HFFc6 (cell line): ENCODE data around the gene ABL2. TPM values are rescaled to one million over a fixed set of nuclear protein-coding genes. Genes with fewer than 3 reads are reported as not detected.
"Not testable (repeated sequence)": the region's sequence is repeated elsewhere in the genome, so short reads cannot be mapped to it uniquely, and the experiment has no call there.

Experiments used
- DNase-seq: peaks from one replicate; pipeline ENCODE4 v3.0.0-alpha.2; 2018
- H3K27ac Mint-ChIP-seq: 2 replicates; pipeline ENCODE4 v1.8.0; 2020; ENCODE audit warnings: mild to moderate bottlenecking, mixed read lengths
- H3K27me3 Mint-ChIP-seq: 2 replicates; pipeline ENCODE4 v1.8.0; 2021; ENCODE audit warnings: mild to moderate bottlenecking, moderate library complexity, mixed read lengths; ENCODE audit not compliant: insufficient read depth
- H3K36me3 Mint-ChIP-seq: 2 replicates; pipeline ENCODE4 v1.8.0; 2021; ENCODE audit warnings: low read depth, mixed read lengths
- H3K4me1 Mint-ChIP-seq: 2 replicates; pipeline ENCODE4 v1.8.0; 2020; ENCODE audit warnings: low read depth, mixed read lengths
- H3K4me3 Mint-ChIP-seq: 2 replicates; pipeline ENCODE4 v1.8.0; 2020; ENCODE audit warnings: mild to moderate bottlenecking, moderate library complexity, mixed read lengths
- H3K9me3 Mint-ChIP-seq: 2 replicates; pipeline ENCODE4 v1.8.0; 2020; ENCODE audit warnings: mild to moderate bottlenecking, mixed read lengths
- total RNA-seq, 6 experiments: library from RNA; stranded (reverse); fragmentation: NEBNext Ultra II Directional; extraction: Animal tissue kit (Norgen Biotek cat#: 25700); gene quantifications; 2 replicates in 1 of 6; 3 replicates in 5 of 6; pipeline ENCODE4 v1.2.3, GENCODE V29; 2021
- TF ChIP-seq, protein P1 (sequence below): fragments of 200-600 bp; sonication (generic); IDR thresholded peaks from 2 replicates; pipeline ENCODE4 v1.5.0; 2021; ENCODE audit warnings: antibody characterized with exemption, mild to moderate bottlenecking

ABL2 gene
- total RNA-seq, 6 experiments from 2014 or later: 54.1 to 65.9 (median 61.2) TPM

DNA sequence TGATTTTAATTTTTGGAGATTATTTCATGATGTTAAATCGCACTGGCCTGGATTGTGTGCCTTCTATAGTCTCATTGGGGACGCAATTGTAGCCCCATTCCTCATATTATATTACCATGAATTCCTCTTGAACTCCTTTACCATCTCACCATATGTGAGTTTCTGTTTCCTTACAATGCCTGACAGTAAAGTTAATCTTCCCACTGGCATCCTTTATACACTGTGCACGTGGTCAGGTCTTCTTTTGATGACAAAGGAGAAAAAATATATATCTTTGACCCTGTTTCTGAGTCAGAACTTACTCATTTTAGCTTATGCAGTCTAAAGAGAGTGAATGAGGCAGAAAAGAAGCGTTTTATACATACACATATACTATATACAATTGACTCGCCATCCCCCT lies 774 bp upstream of the ABL2 start:
- H3K27ac Mint-ChIP-seq: peak overlapping the region; percentile 89

DNA sequence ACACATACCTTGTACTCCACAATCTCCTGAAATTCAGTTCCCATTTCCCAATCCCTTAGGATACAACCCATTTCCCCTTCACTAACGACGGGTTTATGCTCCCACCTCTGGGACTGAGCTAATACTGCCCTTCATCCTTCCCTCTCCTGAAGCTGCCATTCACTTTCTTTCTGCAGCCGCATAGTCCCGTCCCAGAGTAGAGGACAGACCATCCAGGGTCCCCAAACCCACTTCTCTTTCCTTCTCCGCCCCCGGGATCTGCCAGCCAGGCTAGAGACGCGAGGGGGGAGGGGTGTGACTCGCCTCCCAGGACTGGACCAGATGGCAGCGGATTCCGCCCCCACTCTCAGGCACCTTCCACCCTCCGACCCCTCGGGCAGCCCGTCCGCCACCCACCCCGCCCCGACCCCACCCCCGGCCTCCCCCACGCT lies 679 bp downstream of the ABL2 start:
- TF ChIP-seq, protein P1, sequence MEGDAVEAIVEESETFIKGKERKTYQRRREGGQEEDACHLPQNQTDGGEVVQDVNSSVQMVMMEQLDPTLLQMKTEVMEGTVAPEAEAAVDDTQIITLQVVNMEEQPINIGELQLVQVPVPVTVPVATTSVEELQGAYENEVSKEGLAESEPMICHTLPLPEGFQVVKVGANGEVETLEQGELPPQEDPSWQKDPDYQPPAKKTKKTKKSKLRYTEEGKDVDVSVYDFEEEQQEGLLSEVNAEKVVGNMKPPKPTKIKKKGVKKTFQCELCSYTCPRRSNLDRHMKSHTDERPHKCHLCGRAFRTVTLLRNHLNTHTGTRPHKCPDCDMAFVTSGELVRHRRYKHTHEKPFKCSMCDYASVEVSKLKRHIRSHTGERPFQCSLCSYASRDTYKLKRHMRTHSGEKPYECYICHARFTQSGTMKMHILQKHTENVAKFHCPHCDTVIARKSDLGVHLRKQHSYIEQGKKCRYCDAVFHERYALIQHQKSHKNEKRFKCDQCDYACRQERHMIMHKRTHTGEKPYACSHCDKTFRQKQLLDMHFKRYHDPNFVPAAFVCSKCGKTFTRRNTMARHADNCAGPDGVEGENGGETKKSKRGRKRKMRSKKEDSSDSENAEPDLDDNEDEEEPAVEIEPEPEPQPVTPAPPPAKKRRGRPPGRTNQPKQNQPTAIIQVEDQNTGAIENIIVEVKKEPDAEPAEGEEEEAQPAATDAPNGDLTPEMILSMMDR: no peak
- peak overlapping the region; percentile 94 for H3K4me3 Mint-ChIP-seq
- no peaks in the 10 kb centered on the region for H3K9me3 Mint-ChIP-seq
- H3K36me3 Mint-ChIP-seq: peaks cover 4% of the 10 kb centered on the region; the same call in 1 of the 2 replicates
- no peak for DNase-seq
- H3K27me3 Mint-ChIP-seq: no peaks in the 10 kb centered on the region; the same call in 1 of the 2 replicates
- H3K4me1 Mint-ChIP-seq: peaks cover 61% of the 10 kb centered on the region
- peak overlapping the region; percentile 76 for H3K27ac Mint-ChIP-seq

More for the DNA sequence above, 774 bp upstream of the ABL2 start:
- DNase-seq: peak; percentile 68
- Mint-ChIP-seq H3K4me3 (peak overlapping the region; percentile 94), H3K27me3 (no peaks in the 10 kb centered on the region; the same call in 1 of the 2 replicates), H3K36me3 (peaks cover 4% of the 10 kb centered on the region; the same call in 1 of the 2 replicates), H3K9me3 (no peaks in the 10 kb centered on the region), H3K4me1 (peaks cover 75% of the 10 kb centered on the region)
- TF ChIP-seq, protein P1: no peak

DNA sequence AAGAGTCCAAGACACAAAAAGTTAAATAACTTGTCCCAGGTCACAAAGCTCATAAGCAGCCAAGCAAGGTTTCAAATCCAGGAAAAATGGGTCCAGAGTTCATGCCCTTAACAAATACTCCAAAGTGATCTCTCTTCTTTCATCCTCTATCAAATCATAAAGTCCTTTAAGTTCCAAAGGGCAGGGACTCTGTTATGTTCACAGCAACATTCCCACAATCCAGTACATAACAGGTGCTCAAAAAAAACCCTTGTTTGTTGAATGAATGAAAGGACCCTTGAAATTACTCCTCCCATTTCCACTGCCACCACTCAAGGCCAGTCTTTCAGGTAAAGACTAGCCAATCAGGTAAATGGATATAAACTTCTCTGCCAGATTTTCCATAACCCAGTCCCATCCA lies 2.7 kb downstream of the ABL2 start:
- no peaks in the 10 kb centered on the region; the same call in 1 of the 2 replicates for H3K27me3 Mint-ChIP-seq
- peaks cover 7% of the 10 kb centered on the region; the same call in 1 of the 2 replicates for H3K36me3 Mint-ChIP-seq
- no peak for DNase-seq
- peak overlapping the region; percentile 1; the same call in 1 of the 2 replicates for H3K27ac Mint-ChIP-seq
- H3K4me3 Mint-ChIP-seq: no peak overlapping the region
- TF ChIP-seq, protein P1: no peak
- peaks cover 40% of the 10 kb centered on the region for H3K4me1 Mint-ChIP-seq
- H3K9me3 Mint-ChIP-seq: no peaks in the 10 kb centered on the region

DNA sequence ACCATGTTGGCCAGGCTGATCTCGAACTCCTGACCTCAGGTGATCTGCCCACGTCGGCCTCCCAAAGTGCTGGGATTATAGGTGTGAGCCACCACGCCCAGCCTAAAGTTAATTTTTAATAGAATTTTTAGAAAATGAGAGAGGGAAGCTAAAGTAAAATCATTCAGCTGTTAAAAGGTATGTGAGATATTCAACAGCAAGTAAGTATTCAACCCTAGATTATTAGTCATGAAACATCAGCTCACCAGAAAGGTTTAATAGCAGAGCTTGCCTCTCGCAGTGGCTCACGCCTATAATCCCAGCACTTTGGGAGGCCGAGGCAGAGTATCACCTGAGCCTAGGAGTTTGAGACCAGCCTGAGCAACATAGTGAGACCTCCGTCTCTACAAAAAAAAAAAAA lies 5.0 kb downstream of the ABL2 start:
- peaks cover 24% of the 10 kb centered on the region for H3K4me1 Mint-ChIP-seq
- H3K9me3 Mint-ChIP-seq: not testable (repeated sequence)

DNA sequence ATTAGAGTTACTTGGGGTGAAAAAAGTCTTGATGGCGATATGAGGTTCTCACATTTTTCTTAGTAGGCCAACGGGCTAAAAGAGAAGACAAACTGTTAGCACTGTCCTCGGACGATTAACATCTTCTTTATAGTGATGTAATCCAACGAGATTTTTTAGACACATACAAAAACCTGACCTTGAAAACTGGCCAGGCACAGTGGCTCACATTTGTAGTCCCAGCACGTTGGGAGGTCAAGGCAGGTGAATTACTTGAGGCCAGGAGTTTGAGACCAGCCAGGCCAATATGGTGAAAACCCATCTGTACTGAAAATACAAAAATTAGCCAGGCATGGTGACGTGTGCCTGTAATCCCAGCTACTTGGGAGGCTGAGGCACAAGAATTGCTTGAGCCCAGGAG lies 8.4 kb downstream of the ABL2 start:
- Mint-ChIP-seq H3K36me3 (peaks cover 15% of the 10 kb centered on the region), H3K4me1 (peaks cover 11% of the 10 kb centered on the region)
- not testable (repeated sequence) for H3K27me3 Mint-ChIP-seq, H3K9me3 Mint-ChIP-seq, DNase-seq, H3K27ac Mint-ChIP-seq, H3K4me3 Mint-ChIP-seq

More for the DNA sequence above, 5.0 kb downstream of the ABL2 start:
- H3K27me3 Mint-ChIP-seq, DNase-seq, H3K27ac Mint-ChIP-seq, H3K36me3 Mint-ChIP-seq, H3K4me3 Mint-ChIP-seq: not testable (repeated sequence)

DNA sequence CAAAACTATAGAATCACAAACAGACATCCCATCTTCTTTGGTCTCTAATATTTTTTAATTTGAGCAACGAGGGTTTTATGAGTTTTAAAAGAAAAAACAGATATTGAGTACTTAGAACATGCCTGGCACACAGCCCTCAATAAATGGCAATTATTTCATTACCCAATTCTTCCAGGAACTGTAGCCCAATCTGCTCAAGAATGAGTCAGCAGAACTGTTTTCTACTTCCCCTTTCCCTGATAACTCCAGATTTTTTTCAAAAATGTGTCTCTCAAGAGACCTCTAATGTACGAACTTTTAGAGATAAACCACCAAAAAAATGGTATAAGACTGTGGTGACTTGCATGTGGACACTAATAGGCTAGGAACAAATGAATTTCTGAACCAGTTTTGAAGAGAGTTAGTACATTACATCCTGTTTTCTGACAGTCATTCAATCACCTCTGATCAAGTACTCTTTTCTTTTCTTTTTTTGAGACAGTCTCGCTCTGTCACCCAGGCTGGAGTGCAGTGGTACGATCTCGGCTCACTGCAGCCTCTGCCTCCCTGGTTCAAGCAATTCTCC lies 11.5 kb downstream of the ABL2 start:
- H3K27ac Mint-ChIP-seq: peak overlapping the region; percentile 87
- no peak overlapping the region for H3K4me3 Mint-ChIP-seq
- peaks cover 11% of the 10 kb centered on the region for H3K4me1 Mint-ChIP-seq
- H3K27me3 Mint-ChIP-seq: no peaks in the 10 kb centered on the region
- TF ChIP-seq, protein P1: no peak
- H3K36me3 Mint-ChIP-seq: peaks cover 15% of the 10 kb centered on the region
- no peak for DNase-seq
- no peaks in the 10 kb centered on the region for H3K9me3 Mint-ChIP-seq

DNA sequence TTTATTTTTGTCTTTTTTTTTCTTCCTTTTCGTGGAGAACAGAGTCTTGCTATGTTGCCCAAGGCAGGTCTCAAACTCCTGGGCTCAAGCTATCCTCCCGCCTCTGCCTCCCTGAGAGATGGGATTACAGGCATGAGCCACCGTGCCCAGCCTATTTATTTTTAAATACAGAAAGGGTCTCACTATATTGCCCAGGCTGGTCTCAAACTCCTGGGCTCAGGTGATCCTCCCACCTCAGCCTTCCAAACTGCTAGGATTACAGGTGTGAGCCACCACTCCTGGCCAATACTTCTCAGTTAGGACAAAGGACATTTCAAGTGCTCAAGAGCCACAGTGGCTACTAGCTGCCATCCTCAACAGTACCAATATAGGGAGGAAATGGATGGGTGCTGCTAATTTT lies 16.2 kb downstream of the ABL2 start:
- H3K4me3 Mint-ChIP-seq, H3K27ac Mint-ChIP-seq, H3K36me3 Mint-ChIP-seq, DNase-seq, H3K27me3 Mint-ChIP-seq, H3K9me3 Mint-ChIP-seq: not testable (repeated sequence)
- peaks cover 17% of the 10 kb centered on the region for H3K4me1 Mint-ChIP-seq
